SK-N-SH (cell line): Measurements from ENCODE around the gene LRRC3C.

Source experiments
- CHD2 ChIP-seq: fragments of 150-350 bp; IDR thresholded peaks from 2 replicates; pipeline ENCODE4 v1.6.1; 2018; ENCODE audit warnings: low read length; ENCODE audit not compliant: partially characterized antibody
- EP300 ChIP-seq, 2 experiments: IDR thresholded peaks; 2 replicates each; pipeline versions ENCODE4 v1.4.0 to v1.6.1; 2012; ENCODE audit warnings: borderline replicate concordance in 1 of 2, low read depth in 1 of 2, low read length in 1 of 2
- FOXJ3 ChIP-seq: sonication (generic); formaldehyde crosslinking; IDR thresholded peaks from 2 replicates; pipeline ENCODE4 v1.5.1; 2020; ENCODE audit warnings: mild to moderate bottlenecking, missing genetic modification reagents
- GABPA ChIP-seq: IDR thresholded peaks from 2 replicates; pipeline ENCODE4 v1.4.0; 2012; ENCODE audit warnings: low read depth, mild to moderate bottlenecking
- MEF2A ChIP-seq: IDR thresholded peaks from 2 replicates; pipeline ENCODE4 v1.4.0; 2012; ENCODE audit warnings: low read depth, borderline replicate concordance
- MXI1 ChIP-seq: IDR thresholded peaks from 2 replicates; pipeline ENCODE4 v1.6.1; 2012; ENCODE audit warnings: mild to moderate bottlenecking, low read depth, low read length, improper control_type of control experiment
- POLR2AphosphoS5 ChIP-seq: IDR thresholded peaks from 2 replicates; pipeline ENCODE4 v1.6.1; 2012; ENCODE audit warnings: low read depth, low read length
- RCOR1 ChIP-seq: fragments of 150-350 bp; IDR thresholded peaks from 2 replicates; pipeline ENCODE4 v1.6.1; 2017; ENCODE audit warnings: antibody characterized with exemption, low read length
- SMC3 ChIP-seq: IDR thresholded peaks from 2 replicates; pipeline ENCODE4 v1.6.1; 2012; ENCODE audit warnings: low read depth, low read length, improper control_type of control experiment
- TCF12 ChIP-seq: IDR thresholded peaks from 2 replicates; pipeline ENCODE4 v1.4.0; 2012
- YY1 ChIP-seq: IDR thresholded peaks from 2 replicates; pipeline ENCODE4 v1.4.0; 2012; ENCODE audit warnings: low read depth, mild to moderate bottlenecking
- ZBTB33 ChIP-seq: IDR thresholded peaks from 2 replicates; pipeline ENCODE4 v1.4.0; 2012; ENCODE audit warnings: low read depth, borderline replicate concordance
- TF ChIP-seq, protein P1 (sequence below): fragments of 200-600 bp; sonication (generic); IDR thresholded peaks from 2 replicates; pipeline ENCODE4 v1.6.1; 2017; ENCODE audit warnings: antibody characterized with exemption, mild to moderate bottlenecking, moderate library complexity
- TF ChIP-seq, protein P2 (sequence below): IDR thresholded peaks from 2 replicates; pipeline ENCODE4 v1.6.1; 2012; ENCODE audit warnings: mild to moderate bottlenecking, low read depth, low read length, moderate library complexity

GRCh38 chr17:39894681-39895376 is 32.7 kb upstream of the LRRC3C start:
- TF ChIP-seq EP300 (IDR thresholded peaks at IDR 0.05; ENCODE audit: borderline replicate concordance in 1 of 2, low read depth in 1 of 2, low read length in 1 of 2) (no peak), ZBTB33 (no peak), RCOR1 (no peak), MEF2A (no peak), SMC3 (no peak), CHD2 (no peak), MXI1 (no peak), TCF12 (no peak), YY1 (no peak), POLR2AphosphoS5 (no peak), FOXJ3 (CRISPR knock-in tag) (no peak), GABPA (no peak)
- TF ChIP-seq, protein P1, sequence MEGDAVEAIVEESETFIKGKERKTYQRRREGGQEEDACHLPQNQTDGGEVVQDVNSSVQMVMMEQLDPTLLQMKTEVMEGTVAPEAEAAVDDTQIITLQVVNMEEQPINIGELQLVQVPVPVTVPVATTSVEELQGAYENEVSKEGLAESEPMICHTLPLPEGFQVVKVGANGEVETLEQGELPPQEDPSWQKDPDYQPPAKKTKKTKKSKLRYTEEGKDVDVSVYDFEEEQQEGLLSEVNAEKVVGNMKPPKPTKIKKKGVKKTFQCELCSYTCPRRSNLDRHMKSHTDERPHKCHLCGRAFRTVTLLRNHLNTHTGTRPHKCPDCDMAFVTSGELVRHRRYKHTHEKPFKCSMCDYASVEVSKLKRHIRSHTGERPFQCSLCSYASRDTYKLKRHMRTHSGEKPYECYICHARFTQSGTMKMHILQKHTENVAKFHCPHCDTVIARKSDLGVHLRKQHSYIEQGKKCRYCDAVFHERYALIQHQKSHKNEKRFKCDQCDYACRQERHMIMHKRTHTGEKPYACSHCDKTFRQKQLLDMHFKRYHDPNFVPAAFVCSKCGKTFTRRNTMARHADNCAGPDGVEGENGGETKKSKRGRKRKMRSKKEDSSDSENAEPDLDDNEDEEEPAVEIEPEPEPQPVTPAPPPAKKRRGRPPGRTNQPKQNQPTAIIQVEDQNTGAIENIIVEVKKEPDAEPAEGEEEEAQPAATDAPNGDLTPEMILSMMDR: no peak
- TF ChIP-seq, protein P2, sequence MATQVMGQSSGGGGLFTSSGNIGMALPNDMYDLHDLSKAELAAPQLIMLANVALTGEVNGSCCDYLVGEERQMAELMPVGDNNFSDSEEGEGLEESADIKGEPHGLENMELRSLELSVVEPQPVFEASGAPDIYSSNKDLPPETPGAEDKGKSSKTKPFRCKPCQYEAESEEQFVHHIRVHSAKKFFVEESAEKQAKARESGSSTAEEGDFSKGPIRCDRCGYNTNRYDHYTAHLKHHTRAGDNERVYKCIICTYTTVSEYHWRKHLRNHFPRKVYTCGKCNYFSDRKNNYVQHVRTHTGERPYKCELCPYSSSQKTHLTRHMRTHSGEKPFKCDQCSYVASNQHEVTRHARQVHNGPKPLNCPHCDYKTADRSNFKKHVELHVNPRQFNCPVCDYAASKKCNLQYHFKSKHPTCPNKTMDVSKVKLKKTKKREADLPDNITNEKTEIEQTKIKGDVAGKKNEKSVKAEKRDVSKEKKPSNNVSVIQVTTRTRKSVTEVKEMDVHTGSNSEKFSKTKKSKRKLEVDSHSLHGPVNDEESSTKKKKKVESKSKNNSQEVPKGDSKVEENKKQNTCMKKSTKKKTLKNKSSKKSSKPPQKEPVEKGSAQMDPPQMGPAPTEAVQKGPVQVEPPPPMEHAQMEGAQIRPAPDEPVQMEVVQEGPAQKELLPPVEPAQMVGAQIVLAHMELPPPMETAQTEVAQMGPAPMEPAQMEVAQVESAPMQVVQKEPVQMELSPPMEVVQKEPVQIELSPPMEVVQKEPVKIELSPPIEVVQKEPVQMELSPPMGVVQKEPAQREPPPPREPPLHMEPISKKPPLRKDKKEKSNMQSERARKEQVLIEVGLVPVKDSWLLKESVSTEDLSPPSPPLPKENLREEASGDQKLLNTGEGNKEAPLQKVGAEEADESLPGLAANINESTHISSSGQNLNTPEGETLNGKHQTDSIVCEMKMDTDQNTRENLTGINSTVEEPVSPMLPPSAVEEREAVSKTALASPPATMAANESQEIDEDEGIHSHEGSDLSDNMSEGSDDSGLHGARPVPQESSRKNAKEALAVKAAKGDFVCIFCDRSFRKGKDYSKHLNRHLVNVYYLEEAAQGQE: no peak
